Frontal cortex (tissue), 4 donors: ENCODE data around the gene ARIH1. TPM values are rescaled to one million over a fixed set of nuclear protein-coding genes. Genes with fewer than 3 reads are reported as not detected.
"Not testable (repeated sequence)": the region's sequence is repeated elsewhere in the genome, so short reads cannot be mapped to it uniquely, and the experiment has no call there.

Source experiments
- DNase-seq, 2 donors: peaks; one replicate each; pipeline ENCODE4 v3.0.0; 2012; ENCODE audit warnings: low spot score in 2 of 2
- FAIRE-seq: peaks from 2 replicates; lab custom pipeline; 2012; peaks lifted over from hg19 to GRCh38; lab: Jason Lieb, UNC
- total RNA-seq: library from RNA; depleted of rRNA; stranded (reverse); fragments of >200 nt; gene quantifications from one replicate; pipeline ENCODE4 v1.2.3, GENCODE V29; 2014
- donor health status: control.
- donor health status: control.
- donor health status: control.

Gene ARIH1
- total RNA-seq, 1 donor from 2014 or later, result 31.4 TPM

DNA sequence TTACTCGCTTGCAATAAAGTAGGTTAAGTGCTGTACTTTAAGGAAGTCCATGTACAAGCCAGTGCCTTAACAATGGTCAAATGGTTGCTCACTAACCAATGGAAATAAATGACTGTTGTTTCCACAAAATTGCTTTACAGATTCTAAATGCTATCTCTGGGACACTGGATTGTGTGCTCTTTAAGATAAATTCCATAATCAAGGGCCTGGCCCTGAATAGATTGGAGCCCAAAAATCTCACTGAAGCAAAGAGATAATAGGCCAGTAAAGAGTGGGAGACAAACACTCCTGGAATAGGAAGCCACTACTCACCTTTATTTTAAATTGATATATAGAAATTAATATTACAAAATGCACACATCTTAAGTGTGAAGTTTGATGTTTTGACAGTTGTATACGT lies 118.0 kb downstream of the ARIH1 start:
- FAIRE-seq (no peak), DNase-seq (no peak)

DNA sequence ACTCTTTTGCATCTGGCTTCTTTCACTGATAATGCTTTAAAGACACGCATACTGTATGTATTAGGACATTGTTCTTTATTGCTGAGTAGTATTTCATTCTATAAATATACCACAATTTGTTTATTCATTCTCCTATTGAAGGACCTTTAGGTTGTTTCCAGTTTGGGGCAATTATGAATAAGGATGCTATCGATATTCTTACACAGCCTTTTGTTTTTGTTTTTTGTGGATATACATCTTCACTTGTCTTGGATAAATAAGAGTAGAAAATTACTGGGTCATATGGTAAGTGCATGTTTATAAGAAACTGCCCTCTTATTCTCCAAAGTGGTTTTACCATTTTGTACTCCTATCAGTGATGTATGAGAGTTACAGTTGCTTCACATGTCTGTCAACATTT lies 118.5 kb downstream of the ARIH1 start:
- no peak for FAIRE-seq
- DNase-seq, result no peak

- DNase-seq (no peak), FAIRE-seq (no peak)
Observed at GRCh38 chr15:72593838-72594237, 119.7 kb downstream of the ARIH1 start.

DNA sequence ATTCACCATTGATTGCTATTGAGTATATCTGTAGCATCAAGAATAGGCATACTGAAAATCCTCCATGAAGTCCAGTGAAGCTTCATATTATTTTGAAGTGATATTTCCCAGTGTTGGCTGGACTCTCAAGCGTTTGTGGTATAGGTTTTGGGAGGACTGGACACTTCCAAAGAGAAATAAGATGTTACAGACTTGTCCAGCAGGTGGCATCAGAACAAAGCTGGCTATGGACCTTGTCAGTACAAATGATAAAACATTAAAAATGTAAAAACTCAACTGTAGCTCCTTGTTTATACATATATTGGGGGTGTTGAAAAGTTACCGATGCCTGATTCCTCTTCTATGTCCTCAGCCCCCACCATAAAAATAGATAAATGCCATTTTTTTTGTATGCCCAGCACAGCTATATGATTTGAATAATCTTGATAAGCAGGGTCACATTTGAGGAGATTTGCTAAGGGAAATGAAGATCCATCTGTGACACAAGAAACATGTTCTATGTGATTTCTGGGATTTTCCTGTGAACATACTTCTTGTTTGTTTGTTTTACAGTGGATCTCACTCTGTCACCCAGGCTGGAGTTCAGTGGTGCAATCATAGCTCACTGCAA lies 125.8 kb downstream of the ARIH1 start:
- FAIRE-seq, result no peak

GRCh38 chr15:72604794-72605193 lies 130.7 kb downstream of the ARIH1 start:
- DNase-seq, result no peak
- FAIRE-seq, result no peak

More for the DNA sequence above, 125.8 kb downstream of the ARIH1 start:
- peak; percentile 17 to 51 for DNase-seq

DNA sequence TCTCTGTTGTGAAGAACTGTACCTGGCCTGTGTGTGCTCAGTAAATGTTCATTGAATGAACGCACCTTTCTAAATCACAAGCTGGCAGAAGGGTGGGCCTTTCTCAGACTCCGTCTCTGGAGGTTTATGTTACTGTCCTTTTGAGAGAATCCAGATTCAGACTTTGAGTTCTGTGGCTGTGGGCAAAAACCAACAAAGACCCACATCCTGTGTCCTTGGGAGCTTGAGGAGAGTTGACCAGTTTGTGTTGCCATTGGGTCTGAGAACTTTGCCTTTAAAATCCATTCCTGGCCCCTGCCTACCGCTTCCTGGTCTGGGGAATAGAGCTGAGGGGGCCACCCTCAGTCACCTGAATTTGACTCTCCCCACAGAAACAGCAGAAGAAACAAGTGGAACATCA lies 134.0 kb downstream of the ARIH1 start:
- not testable (repeated sequence) for DNase-seq, FAIRE-seq

GRCh38 chr15:72609862-72610261 lies 135.7 kb downstream of the ARIH1 start:
- FAIRE-seq, result no peak
- DNase-seq, result no peak

DNA sequence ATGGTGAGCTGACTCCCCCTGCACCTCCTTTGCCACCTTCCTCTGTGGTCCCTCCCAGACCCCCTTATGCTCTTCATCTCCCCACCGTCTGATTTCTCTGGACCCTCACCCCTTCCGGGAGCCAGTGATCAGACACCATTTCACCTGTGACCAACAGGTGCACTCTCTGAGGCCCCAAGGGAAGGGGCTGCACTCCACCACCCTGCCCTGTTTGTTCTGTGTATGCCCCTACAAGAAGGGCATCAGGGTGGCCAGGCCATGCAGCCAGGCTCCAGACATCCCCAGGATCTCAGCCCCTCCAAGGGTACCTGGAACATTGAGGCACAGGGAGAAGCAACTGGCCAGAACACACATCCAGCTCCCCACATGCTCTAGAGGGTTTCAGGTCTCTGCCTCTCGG lies 138.2 kb downstream of the ARIH1 start:
- not testable (repeated sequence) for DNase-seq, FAIRE-seq

GRCh38 chr15:72614810-72615532 lies 140.8 kb downstream of the ARIH1 start:
- FAIRE-seq (no peak), DNase-seq (no peak)

GRCh38 chr15:72615533-72616233 lies 141.6 kb downstream of the ARIH1 start:
- DNase-seq, result not testable (repeated sequence)

DNA sequence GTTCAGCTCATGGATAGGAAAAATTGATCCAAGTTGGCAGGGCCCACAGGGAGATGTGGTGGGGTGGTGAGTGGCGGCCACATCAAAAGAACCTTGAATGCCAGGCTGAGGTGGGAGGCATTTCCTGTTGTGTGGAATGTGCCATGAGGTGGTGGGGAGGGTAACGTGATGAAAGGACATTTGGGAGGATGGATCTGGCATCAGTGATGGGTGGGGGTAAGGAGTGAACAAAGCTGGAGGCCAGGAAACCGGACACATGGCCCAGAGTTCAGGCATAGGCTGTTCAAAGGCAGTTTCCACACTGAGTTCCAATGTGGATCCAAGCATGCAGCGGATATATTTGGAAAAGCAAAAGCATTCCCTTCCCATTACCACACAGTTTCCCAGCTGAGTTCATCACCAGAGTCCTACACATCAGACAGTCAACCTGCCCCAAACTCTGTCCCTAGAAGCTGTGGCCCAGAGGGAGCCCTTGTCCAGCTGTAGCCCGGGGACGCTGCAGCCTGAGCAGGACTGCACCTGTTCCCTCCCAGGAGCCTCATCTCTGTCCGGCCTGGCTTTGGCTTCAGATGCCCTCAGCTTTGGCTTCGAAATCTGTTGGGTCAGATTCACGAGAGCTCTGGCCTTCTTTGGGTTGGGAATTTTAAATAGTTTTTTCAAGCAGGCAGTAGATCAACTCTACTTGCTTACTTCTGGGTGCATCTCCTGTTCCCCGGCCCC lies 142.5 kb downstream of the ARIH1 start:
- DNase-seq, result no peak
- no peak for FAIRE-seq

More at GRCh38 chr15:72615533-72616233, 141.6 kb downstream of the ARIH1 start:
- not testable (repeated sequence) for FAIRE-seq

GRCh38 chr15:72623854-72624253 lies 149.7 kb downstream of the ARIH1 start:
- not testable (repeated sequence) for DNase-seq, FAIRE-seq

GRCh38 chr15:72626153-72626552 lies 152.0 kb downstream of the ARIH1 start:
- FAIRE-seq, DNase-seq: not testable (repeated sequence)

DNA sequence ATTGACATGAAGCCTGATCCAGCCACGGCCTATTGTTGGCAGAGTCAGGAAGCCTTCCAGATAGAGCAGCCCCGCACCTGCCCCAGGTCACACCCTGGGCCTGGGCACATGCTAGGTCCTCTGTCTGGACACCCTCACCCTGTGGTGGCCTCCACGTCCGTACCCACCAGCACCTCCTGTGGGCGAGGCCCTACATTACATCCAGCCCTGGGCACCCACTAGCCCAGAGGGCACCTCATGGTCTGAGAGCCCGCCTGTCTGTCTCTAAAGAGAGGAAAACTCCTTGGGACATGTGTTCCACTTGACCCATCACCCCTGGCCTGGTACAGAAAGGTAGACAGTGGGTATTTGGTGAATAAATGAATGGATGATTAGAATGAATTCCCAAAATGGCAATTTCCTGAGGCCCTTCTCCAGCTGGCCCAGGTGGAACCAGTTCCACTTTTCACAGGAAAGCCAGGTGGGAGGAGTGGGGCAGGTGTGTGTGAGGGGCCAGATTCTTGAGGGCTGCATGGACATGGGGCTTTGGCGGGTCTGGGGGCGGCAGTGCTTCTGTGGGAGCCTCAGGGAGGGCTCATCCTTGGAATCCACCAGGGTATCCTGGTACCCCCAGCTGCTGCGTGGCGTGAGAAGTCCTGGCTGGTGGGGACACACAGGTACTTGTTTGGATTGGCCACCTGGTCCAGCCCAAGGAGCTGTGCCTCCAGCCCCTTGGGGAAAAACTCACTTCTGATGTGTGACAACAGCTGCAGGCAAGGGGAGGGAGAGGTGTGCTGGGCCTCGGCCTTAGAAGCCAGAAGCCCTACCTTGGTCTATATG lies 154.3 kb downstream of the ARIH1 start:
- not testable (repeated sequence) for FAIRE-seq, DNase-seq

GRCh38 chr15:72629068-72629570 lies 155.0 kb downstream of the ARIH1 start:
- DNase-seq, FAIRE-seq: not testable (repeated sequence)

DNA sequence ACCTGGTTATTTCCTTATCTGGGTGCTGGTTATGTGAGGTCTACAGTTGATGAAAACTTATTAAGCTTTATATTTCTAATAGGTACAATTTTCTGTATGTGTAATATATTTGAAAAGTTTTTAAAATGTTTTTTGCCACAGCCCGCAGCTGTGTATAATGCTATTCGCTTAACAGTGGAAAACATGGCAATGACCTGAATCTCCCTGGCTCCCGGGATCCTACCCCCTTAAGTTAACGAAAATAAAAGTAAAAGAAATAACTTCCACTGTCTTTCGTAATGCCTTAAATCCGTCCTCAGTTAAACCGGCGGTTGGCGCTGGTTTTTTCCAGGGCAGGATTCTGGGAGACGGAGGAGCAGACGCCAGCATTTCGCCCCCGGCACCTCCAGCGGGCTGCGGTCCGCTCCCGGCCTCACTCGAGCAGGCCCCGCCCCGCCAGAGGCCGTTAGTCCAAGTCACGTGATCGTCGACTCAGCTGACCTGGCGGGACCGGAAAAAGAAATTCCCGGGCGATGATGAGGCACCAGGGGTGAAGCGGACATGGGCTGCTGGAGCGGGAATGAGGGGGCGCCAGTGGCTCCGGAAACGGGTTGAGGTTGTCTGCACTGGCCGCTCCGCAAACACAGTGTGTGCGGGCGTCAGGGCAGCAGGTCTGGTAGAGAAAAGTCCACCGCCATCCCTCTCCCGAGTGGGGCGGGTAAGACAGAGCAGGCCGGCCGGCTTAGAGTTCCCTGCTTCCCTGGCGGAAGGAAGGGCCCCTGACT lies 162.6 kb downstream of the ARIH1 start:
- not testable (repeated sequence) for DNase-seq, FAIRE-seq

DNA sequence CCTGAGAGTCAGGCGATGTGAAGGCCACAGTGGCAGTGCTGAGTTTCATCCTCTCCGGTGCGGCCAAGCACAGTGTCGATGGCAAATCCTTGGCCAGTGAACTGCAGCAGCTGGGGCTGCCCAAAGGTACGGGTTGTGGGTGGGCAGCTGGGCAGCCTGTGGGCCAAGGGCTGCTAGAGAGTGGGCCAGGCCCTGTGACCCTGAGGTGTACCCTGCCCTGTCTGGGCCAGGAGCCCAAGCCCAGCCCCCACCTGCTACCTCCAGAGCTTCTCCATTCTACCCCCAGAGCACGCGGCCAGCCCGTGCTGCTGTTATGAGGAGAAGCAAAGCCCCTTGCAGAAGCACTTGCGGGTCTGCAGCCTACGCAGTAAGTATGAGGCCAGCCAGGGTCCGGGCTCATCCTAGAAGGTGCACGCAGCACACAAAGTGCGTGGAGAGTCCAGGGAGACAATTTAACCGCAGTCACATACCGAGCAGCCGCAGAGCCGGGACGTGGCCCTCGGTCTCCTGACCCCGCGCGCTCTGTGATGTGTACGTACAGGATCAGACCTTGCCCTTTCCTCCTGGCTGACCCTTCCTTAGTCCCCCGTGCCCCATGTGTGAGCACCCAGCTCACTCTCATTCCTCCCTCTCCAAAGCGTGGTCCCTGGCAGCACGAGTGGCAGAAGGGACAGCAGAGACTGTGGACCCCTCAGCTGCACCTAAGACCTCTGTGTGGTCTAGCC lies 165.8 kb downstream of the ARIH1 start:
- not testable (repeated sequence) for FAIRE-seq, DNase-seq

- FAIRE-seq, DNase-seq: not testable (repeated sequence)
Observed at GRCh38 chr15:72642271-72642670, 168.1 kb downstream of the ARIH1 start.
